Hepatocyte (in vitro differentiated cells): Measurements from ENCODE around the gene ATF7. TPM values are rescaled to one million over a fixed set of nuclear protein-coding genes. Genes with fewer than 3 reads are reported as not detected.

Experiments used
- DNase-seq: peaks from one replicate; pipeline ENCODE4 v3.0.0-alpha.2; 2016; ENCODE audit warnings: low spot score
- H2AFZ ChIP-seq: fragments of 200-600 bp; sonication (generic); 2 replicates; pipeline ENCODE4 v1.6.0; 2016; ENCODE audit warnings: antibody characterized with exemption, mild to moderate bottlenecking
- H3K27ac ChIP-seq: fragments of 200-600 bp; sonication (generic); 2 replicates; pipeline ENCODE4 v1.5.1; 2016; ENCODE audit warnings: mild to moderate bottlenecking
- H3K27me3 ChIP-seq: fragments of 200-600 bp; sonication (generic); 2 replicates; pipeline ENCODE4 v1.6.1; 2016
- H3K36me3 ChIP-seq: fragments of 200-600 bp; sonication (generic); replicated peaks from 2 replicates; pipeline ENCODE4 v1.5.1; 2016; ENCODE audit warnings: low read depth; ENCODE audit not compliant: insufficient read depth
- H3K4me1 ChIP-seq: fragments of 200-600 bp; sonication (generic); 2 replicates; pipeline ENCODE4 v1.5.1; 2016; ENCODE audit warnings: mild to moderate bottlenecking, moderate library complexity; ENCODE audit not compliant: insufficient read depth
- H3K4me2 ChIP-seq: fragments of 200-600 bp; sonication (generic); 2 replicates; pipeline ENCODE4 v1.6.0; 2016
- H3K4me3 ChIP-seq: fragments of 200-600 bp; sonication (generic); 2 replicates; pipeline ENCODE4 v1.5.1; 2016; ENCODE audit warnings: mild to moderate bottlenecking
- H3K79me2 ChIP-seq: fragments of 200-600 bp; sonication (generic); 2 replicates; pipeline ENCODE4 v1.6.0; 2017; ENCODE audit warnings: mild to moderate bottlenecking
- H3K9me2 ChIP-seq: fragments of 200-600 bp; sonication (generic); replicated peaks from 2 replicates; pipeline ENCODE4 v1.6.0; 2017; ENCODE audit warnings: mild to moderate bottlenecking; ENCODE audit not compliant: insufficient read depth
- H3K9me3 ChIP-seq: fragments of 200-600 bp; sonication (generic); 2 replicates; pipeline ENCODE4 v1.5.1; 2016; ENCODE audit warnings: low read depth, mild to moderate bottlenecking
- H4K20me1 ChIP-seq: fragments of 200-600 bp; sonication (generic); 2 replicates; pipeline ENCODE4 v1.6.0; 2016; ENCODE audit warnings: mild to moderate bottlenecking; ENCODE audit not compliant: insufficient read depth, poor library complexity, severe bottlenecking
- EZH2 ChIP-seq: fragments of 200-600 bp; sonication (generic); IDR thresholded peaks from 2 replicates; pipeline ENCODE4 v1.6.1; 2016; ENCODE audit warnings: antibody characterized with exemption, mild to moderate bottlenecking, borderline replicate concordance
- EZH2phosphoT487 ChIP-seq: fragments of 200-600 bp; sonication (generic); IDR thresholded peaks from one replicate; pipeline ENCODE4 v1.6.1; 2018; ENCODE audit warnings: antibody characterized with exemption, mild to moderate bottlenecking, low read depth, moderate library complexity; ENCODE audit not compliant: unreplicated experiment, severe bottlenecking
- WGBS: methylation state at CpG from one replicate; pipeline ENCODE4 v1.1.6; 2016; ENCODE audit warnings: low lambda C conversion rate; ENCODE audit errors: missing lambda C conversion rate; 5-methylcytosine and 5-hydroxymethylcytosine counted together
- polyA plus RNA-seq: library from polyadenylated mRNA; unstranded; fragments of >200 nt; fragmentation: Nextera tagmentation; extraction: Ambion mirVana; gene quantifications from 2 replicates; pipeline ENCODE4 v1.2.1, GENCODE V29; 2016
- total RNA-seq: library from RNA; depleted of rRNA; stranded (reverse); fragments of >200 nt; gene quantifications from 2 replicates; pipeline ENCODE4 v1.2.3, GENCODE V29; 2014
- TF ChIP-seq, protein P1 (sequence below): fragments of 200-600 bp; sonication (generic); IDR thresholded peaks from 2 replicates; pipeline ENCODE4 v1.5.1; 2016; ENCODE audit warnings: antibody characterized with exemption, mild to moderate bottlenecking; ENCODE audit not compliant: poor library complexity

Gene ATF7
- total and polyA plus RNA-seq, 2 experiments from 2014 or later = 17.8 to 19.2 TPM

DNA sequence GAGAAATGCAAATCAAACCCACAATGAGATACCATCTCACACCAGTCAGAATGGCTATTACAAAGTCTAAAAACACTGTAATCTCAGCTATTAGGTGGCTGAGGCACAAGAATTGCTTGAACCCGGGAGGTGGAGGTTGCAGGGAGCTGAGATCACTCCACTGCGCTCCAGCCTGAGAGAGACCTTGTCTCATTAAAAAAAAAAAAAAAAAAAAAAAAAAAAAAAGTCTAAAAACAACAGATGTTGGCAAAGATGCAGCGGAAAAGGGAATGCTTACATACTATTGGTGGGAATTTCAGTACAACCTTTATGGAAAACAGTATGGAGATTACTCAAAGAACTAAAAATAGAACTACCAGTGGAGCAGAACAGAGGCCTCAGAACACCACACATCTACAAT, 19.0 kb upstream of the ATF7 start:
- peaks cover 4% of the 10 kb centered on the region for H3K4me1 ChIP-seq
- TF ChIP-seq EZH2 (no peak), EZH2phosphoT487 (no peak)
- TF ChIP-seq, protein P1, sequence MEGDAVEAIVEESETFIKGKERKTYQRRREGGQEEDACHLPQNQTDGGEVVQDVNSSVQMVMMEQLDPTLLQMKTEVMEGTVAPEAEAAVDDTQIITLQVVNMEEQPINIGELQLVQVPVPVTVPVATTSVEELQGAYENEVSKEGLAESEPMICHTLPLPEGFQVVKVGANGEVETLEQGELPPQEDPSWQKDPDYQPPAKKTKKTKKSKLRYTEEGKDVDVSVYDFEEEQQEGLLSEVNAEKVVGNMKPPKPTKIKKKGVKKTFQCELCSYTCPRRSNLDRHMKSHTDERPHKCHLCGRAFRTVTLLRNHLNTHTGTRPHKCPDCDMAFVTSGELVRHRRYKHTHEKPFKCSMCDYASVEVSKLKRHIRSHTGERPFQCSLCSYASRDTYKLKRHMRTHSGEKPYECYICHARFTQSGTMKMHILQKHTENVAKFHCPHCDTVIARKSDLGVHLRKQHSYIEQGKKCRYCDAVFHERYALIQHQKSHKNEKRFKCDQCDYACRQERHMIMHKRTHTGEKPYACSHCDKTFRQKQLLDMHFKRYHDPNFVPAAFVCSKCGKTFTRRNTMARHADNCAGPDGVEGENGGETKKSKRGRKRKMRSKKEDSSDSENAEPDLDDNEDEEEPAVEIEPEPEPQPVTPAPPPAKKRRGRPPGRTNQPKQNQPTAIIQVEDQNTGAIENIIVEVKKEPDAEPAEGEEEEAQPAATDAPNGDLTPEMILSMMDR = no peak
- WGBS = 91% methylated on average over 3 of the region's 3 CpGs

DNA sequence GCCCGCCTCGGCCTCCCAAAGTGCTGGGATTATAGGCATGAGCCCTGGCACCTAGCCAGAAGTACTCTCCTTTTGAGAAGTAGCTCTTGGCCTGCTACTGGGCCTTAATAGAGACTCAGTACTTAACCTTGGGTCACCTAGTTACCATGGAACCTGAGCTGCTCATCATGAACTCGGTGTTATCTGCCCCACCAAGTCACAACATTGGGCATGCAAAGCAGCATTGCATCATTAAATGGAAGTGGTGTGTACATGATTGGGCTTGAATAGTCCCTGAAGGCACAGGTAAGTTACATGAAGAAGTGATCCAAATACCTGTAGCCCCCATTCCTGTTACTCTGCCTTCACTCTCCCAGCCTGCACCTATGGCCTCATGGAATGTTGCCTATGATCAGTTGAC, 18.0 kb upstream of the ATF7 start:
- H3K36me3 ChIP-seq = no peaks in the 10 kb centered on the region
- H3K9me3 ChIP-seq = no peaks in the 10 kb centered on the region
- DNase-seq = no peak
- no peaks in the 10 kb centered on the region for H3K79me2 ChIP-seq
- H3K27ac ChIP-seq = no peak overlapping the region
- H3K9me2 ChIP-seq = no peaks in the 10 kb centered on the region
- H3K4me3 ChIP-seq = no peak overlapping the region
- no peaks in the 10 kb centered on the region for H3K27me3 ChIP-seq
- H4K20me1 ChIP-seq = no peaks in the 10 kb centered on the region
- TF ChIP-seq, protein P1 = no peak
- TF ChIP-seq EZH2 = no peak
- TF ChIP-seq EZH2phosphoT487 = no peak
- no peak overlapping the region for H3K4me2 ChIP-seq
- WGBS = 87% methylated on average over 3 of the region's 3 CpGs
- H2AFZ ChIP-seq = no peak overlapping the region
- H3K4me1 ChIP-seq = peaks cover 1% of the 10 kb centered on the region

More for the DNA sequence above, 19.0 kb upstream of the ATF7 start:
- Histone ChIP-seq H4K20me1 (no peaks in the 10 kb centered on the region), H3K79me2 (no peaks in the 10 kb centered on the region), H3K9me3 (no peaks in the 10 kb centered on the region), H3K4me2 (no peak overlapping the region), H2AFZ (no peak overlapping the region), H3K9me2 (no peaks in the 10 kb centered on the region), H3K36me3 (no peaks in the 10 kb centered on the region), H3K27ac (no peak overlapping the region), H3K4me3 (no peak overlapping the region), H3K27me3 (no peaks in the 10 kb centered on the region)
- DNase-seq = no peak

DNA sequence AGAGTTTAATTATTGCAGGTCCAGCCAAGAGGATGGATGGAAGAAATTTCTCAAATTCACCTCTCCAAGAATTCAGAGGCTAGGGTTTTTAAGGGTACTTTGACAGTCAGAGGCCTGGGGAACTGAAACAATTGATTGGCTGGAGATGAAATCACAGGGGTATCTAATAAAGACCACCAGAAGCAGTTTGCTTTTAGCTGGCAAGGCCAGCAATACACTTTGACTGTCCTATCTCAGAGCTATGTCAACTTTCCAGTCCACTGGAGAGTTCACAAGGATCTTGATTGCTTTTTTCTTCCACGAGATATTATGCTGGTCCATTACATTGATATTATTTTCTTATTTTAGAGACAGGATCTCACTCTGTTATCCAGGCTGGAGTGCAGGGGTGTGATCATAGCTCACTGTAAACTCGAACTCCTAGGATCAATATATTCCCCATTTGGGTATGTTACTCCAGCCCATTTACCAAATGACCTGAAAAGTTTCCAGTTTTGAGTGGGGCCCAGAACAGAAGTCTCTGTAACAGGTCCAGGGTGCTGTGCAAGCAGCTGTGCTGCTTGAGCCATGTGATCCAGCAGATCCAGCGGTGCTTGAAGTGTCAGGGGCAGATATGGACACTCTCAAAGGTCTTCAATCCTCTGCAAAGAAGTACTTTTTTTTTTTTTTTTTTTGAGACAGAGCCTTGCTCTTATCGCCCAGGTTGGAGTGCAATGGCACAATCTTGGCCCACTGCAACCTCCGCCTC, 17.2 kb upstream of the ATF7 start:
- Histone ChIP-seq H3K4me2 (no peak overlapping the region), H2AFZ (no peak overlapping the region), H3K9me2 (no peaks in the 10 kb centered on the region), H3K4me1 (no peaks in the 10 kb centered on the region), H3K36me3 (no peaks in the 10 kb centered on the region), H4K20me1 (no peaks in the 10 kb centered on the region), H3K27ac (no peak overlapping the region), H3K9me3 (no peaks in the 10 kb centered on the region), H3K27me3 (no peaks in the 10 kb centered on the region), H3K4me3 (no peak overlapping the region), H3K79me2 (no peaks in the 10 kb centered on the region)
- TF ChIP-seq EZH2 = no peak
- TF ChIP-seq, protein P1 = no peak
- TF ChIP-seq EZH2phosphoT487 = no peak
- WGBS = 82% methylated on average over 5 of the region's 5 CpGs
- DNase-seq = no peak
